Skin of body (tissue), 2 donors: ENCODE measurements around the gene COL4A2. TPM values are rescaled to one million over a fixed set of nuclear protein-coding genes. Genes with fewer than 3 reads are reported as not detected.

Experiments
- DNase-seq: peaks from one replicate; lab custom pipeline; 2025; lab: John Stamatoyannopoulos, UW
- total RNA-seq: library from RNA; depleted of rRNA; stranded (reverse); fragments of >200 nt; gene quantifications from one replicate; pipeline ENCODE4 v1.2.3, GENCODE V29; 2014

The COL4A2 gene
- total RNA-seq, 1 donor from 2014 or later, result 479 TPM

DNA sequence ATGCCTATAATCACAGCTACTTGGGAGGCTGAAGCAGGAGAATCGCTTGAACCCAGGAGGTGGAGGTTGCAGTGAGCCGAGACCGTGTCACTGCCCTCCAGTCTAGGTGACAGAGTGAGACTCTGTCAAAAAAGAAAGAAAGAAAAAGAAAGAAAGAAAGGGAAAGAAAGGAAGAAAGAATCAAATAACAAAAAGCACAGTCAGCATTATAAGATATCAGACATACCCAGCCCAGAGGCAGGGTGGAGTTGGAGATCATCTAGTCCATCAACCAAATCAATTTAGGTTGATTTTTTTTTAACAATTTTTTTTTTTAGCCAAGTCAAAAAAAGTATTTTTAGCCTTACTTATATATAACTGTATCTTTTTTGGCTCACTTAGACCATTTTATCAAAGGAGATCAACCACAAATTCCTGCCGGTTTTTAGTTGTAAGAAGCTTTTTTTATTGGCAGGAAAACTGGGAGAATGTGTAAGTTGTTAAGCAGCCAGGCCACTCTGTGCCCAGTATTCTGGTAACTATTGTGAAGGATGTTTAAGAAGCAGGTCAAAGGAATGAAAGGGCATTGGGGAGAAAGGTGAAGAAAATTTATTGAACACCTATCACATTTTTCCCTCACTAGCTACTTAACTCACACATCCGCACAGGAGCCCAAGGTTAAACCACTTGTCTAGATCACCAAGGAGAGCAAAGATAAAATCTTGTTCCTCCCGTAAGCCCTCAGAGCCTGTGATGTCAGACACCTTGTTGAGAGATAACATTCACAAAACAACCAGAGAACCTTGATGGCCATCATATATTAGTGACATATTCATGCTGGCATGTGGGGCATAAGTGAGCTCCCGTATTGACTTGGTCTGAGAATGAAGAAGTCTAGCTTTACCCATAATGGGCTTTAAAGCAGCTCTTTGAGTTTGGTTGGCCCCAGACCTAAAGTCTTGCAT is 91.8 kb downstream of the COL4A2 start:
- no peak for DNase-seq

GRCh38 chr13:110399801-110400200 is 92.7 kb downstream of the COL4A2 start:
- DNase-seq, result peak; percentile 55

- peak; percentile 88 for DNase-seq
These were observed 93.9 kb downstream of the COL4A2 start for GRCh38 chr13:110400786-110401533.

DNA sequence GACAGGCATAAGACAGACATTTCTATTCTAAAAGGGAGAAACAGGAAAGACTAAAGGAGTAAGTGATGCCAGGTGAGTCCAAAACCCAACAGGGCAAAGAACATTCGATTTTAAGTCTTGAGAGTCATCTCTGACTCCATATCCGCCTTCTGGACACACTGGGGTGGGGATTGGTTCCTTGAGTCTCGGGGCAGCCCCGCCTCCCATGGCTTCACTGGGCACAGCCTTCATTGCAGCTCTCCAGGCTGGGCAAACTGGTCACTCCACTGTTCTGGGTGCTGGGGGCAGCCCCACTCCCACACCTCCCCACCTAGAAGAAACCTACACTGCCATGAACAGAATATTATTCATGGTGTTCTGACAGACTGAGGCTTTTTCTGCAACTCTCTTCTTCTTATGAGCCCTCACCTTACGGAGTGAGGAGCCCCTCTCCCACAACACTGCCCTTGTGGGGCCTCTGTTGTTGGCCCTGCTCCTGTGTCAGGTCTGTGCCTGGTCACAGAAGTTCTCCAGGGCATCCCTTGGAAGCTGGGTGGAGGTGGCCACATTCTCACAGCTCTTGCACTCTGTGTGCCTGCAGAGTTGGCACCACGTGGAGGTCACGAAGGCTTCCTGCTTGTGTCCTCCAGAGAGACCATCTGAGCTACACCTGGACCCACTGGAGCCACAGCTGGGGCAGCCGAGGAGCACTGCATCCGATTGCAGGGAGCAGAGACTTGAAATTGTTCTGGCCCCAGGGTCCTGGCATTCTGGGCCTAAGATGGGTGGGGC is 95.4 kb downstream of the COL4A2 start:
- DNase-seq, result no peak

GRCh38 chr13:110403315-110403714 is 96.2 kb downstream of the COL4A2 start:
- DNase-seq, result no peak

DNA sequence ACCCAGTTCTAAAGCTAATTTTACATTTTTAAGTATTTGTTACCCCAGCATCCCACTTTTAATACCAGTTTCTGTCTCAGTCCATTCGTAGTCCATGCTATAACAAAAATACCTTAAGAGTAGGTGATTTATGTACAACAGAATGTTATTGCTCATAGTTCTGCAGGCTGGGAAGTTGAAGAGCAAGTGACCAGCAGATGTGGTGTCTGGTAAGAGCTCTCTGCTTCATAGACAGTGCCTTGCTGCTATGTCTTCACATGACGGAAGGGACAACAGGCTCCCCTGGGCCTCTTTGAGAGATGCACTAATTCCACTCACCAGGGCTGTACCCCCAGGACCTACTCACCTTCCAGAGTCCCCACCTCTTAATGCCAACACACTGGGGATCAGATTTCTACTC is 96.6 kb downstream of the COL4A2 start:
- DNase-seq, result no peak

DNA sequence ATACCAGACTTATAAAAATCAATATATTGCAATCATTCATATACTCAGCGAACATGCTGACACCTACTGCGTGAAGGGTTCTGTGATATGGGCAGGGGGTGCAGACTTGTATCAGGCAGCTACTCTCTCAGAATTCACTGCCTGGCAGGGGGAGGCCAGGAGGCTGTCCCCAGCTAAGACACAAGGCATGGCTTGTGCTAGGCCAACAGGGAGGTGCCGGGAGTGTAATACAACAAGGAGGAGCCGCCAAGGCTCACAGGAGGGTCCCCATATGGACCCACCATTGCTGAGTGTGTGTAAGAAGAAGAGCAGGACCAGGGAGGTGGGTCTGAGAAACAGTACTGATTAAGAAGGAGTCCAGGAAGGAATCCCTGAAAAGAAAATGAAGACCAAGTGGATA is 97.2 kb downstream of the COL4A2 start:
- DNase-seq, result no peak

DNA sequence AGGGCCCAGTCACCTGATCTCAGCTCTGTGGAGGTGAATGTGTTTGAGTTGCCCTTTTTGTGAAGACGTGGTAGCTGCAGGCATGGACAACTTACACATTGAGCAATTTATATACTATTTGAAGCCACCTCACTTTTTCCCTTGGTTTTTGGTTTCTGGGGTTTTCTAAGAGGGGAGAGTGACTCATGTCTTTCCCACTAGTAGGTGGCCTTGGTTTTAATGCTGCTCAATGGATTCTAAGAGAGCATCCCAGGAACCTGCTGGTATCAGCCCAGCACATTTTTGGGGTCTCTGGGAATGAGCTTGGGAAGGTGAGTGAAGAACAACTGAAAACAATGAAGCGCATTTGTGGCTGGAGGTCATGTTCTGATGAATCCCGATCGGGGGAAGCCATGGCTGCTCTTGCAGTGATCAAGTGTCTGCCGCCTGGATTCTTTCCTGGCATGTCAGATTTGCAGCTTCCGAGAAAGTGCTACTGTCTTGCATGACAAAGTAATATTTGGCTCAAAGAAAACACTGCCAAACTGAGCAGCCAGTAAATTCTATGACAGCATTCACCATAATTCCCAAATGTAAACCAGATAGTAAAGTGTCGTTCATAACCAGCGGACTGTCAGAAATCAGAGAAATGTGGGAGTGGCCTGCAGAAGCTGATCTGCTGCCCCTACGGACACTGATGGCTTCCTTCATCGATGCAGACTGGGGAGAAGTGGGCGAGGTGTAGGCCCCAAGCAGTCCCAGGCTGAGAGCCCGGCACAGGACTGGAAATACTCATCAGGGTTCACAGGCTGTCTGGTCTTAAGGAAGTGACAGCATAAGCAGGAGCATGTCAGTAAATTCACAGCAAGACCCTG is 98.7 kb downstream of the COL4A2 start:
- peak; percentile 49 for DNase-seq

DNA sequence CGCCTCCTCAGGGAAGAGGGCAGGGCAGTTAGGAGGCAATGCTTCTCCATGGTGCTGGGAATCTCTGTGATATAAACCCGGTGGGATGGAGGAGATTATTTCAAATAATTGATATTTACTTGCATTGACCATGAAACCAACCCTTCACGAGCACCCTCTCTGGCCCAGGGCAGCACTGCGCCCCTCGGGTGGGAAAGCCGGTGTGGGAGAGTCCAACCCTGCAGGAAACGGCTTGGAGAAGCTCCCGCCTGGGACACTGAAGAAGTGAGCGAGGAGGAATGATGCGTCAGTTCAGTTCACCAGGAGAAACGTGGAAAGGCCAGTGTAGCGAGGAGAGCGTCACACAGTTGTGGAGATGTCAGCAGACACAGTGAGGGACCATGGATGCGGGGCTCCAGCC is 99.9 kb downstream of the COL4A2 start:
- DNase-seq, result no peak

- DNase-seq, result no peak
These were observed 100.4 kb downstream of the COL4A2 start for GRCh38 chr13:110407531-110407930.

- DNase-seq, result no peak
These were observed 101.2 kb downstream of the COL4A2 start for GRCh38 chr13:110408286-110408685.

DNA sequence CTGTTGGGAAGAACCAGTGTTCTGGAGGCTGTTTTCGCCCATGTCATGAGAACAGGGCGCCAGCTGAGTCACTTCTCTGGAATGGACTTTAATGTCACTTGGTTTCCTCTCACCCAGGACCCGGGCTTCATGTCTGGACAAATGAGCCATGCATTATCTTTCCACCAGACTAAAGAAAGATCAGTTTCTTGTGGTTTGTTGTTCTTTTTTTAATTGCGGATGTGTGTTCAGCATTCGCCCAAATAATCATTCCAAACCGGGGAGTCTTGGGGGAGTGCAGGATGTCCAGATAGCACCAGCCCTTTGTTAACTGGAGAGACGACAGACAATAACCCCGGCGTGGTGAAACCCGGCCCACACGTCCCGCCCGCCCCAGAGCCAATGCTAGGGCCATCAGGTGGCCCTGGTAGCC is 102.5 kb downstream of the COL4A2 start:
- DNase-seq, result no peak

- DNase-seq, result no peak
These were observed 102.9 kb downstream of the COL4A2 start for GRCh38 chr13:110410000-110410399.

DNA sequence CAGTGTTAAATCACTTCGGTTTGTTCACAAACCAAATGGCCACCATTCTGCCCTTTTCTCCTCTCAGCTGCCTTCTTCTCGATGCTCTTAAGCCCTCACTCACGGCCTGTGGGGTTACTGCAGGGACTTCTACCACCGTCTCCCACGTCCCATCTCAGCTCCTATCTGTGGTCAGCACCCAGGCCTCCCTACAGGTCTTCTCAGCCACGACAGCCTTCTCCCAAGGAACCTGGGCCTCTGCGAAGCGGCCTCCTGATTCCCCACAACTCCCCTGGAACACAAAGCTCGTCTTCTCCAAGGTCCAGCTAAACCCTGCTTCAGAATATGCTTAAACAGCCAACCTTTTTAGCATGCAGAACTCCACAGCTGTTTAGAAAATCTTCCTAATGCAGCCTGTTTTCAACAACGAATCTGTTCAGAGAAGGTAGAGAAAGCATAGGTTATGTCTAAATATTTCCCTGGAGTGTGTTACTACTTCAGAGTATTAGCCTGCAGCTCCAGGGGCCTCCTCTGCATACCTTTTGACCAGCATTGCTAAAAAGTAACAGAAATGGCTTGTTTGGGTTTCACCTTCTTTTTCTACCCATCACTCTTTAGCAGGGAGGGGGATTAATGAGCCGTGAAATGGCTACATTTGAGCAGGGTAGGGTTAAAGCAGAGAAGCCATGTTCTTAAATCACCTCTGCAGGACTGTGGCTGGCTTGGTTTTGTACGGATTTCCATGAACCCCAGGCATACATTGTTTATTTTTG is 104.0 kb downstream of the COL4A2 start:
- no peak for DNase-seq

GRCh38 chr13:110411688-110412059 is 104.6 kb downstream of the COL4A2 start:
- no peak for DNase-seq

DNA sequence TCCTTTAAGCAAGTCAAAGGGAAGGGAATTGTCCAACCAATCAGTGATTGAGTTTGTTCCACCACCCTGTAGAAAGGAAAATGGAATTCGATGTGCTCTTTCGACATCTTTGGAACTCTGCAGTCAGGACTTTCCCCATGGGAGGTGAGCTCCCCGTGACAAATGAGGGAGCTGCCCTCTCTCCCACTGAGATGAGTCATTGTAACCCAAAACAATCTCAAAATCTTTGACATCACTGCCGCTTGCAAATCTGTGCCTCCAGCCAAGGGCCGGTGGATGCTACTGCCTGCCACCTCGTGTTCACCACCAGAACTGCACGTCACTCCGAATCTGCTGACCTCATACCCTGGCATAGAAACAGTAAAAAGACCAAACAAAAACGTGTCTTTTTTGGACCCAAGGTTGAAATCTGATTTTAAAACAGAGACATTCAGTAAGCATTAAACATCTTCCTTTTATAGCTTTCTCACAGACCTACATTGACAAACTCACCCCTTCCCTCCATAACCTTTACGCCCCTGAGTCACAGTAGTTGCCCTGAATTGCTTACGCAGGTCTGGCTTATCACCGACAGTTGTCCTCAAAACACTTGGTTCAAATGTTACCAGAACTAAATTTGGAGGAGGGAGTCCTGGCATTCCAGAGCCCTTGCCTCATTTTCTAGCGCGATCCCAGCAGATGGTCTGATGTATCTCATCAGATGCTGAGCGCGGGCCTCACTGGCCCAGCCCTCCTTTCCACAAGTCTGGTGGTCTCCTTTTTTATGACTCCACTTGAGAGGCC is 105.2 kb downstream of the COL4A2 start:
- DNase-seq, result peak; percentile 99

GRCh38 chr13:110413016-110413675 is 106.1 kb downstream of the COL4A2 start:
- DNase-seq, result peak; percentile 78

DNA sequence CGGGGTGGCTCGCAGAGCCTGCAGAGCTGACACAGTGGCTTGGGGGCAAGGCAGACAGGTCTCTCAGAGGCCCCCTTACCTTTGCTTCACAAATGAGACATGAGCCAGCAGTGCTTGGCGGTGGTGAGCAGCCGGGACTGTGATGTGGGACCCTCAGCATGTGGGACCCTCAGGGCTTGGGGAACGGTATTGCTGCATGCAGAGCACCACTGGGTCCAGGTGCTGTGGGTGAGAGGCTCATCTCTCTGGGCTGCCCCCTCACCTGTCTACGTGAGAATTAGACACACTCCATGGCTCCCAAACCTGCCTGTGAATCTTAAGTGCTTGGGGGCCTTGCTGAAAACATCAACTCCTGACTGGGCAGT is 106.6 kb downstream of the COL4A2 start:
- no peak for DNase-seq

DNA sequence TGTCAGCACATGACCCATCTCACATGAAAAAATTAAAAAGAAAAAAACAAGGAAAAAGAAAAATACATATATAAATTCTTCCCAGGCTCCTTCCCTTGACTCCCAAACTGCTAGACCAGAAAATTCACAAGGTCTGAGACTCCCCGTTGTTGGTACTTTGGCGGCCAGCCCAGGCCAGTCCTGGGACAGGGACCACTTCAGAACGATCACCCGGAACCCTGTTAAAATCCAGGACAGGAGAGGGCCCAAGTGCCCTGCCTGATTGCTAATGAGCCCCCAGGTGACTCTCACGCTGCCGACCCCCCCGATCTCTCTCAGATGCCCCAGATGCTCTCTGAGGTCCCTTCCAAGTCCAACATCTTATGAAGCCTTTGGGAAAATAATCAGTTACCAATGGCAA is 107.2 kb downstream of the COL4A2 start:
- DNase-seq, result no peak
